ENCODE measurements around the gene ZDHHC8.

DNA sequence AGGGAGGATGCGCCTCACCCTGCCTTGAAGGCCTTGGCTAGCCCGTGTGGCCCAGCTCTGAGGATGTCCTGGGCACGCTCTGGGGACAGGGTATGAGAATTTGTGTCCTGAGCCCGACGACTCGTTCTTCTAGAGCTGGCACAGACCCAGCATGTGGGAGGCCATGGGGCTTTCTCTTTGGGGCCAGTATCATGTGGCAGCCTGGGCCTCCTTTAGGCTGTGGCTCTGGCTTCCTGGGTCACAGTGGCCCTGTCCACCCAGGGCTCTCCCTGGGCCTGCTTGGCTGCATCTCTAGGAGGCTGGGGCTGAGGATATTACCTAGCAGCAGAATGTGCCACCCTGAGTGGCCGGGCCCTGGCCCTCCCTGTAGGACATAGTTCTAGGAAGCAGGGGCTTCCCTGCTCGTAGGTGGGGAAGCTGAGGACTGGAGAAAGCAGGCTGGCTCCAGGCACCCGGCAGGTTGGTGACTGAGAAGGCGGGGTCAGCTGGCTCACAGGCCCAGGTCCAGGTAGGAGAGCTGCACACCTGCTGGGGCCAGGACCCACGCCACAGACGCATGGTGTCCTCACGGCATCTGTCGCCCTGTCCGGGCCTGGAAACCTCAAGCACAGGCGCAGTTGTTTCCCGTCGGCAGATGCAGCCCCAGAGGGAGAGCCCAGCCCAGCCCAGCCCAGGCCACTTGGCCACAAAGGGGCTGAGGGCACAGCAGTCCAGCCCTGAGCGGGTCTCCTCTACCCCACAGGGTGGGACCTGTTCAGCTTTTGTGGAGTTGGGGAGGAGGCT lies 12.5 kb downstream of the ZDHHC8 start:
- TF ChIP-seq, protein P1, sequence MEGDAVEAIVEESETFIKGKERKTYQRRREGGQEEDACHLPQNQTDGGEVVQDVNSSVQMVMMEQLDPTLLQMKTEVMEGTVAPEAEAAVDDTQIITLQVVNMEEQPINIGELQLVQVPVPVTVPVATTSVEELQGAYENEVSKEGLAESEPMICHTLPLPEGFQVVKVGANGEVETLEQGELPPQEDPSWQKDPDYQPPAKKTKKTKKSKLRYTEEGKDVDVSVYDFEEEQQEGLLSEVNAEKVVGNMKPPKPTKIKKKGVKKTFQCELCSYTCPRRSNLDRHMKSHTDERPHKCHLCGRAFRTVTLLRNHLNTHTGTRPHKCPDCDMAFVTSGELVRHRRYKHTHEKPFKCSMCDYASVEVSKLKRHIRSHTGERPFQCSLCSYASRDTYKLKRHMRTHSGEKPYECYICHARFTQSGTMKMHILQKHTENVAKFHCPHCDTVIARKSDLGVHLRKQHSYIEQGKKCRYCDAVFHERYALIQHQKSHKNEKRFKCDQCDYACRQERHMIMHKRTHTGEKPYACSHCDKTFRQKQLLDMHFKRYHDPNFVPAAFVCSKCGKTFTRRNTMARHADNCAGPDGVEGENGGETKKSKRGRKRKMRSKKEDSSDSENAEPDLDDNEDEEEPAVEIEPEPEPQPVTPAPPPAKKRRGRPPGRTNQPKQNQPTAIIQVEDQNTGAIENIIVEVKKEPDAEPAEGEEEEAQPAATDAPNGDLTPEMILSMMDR (IDR thresholded peaks at IDR 0.05) = no peak
- TF ChIP-seq POLR2A (IDR thresholded peaks at IDR 0.05) = no peak
